ENCODE measurements around the gene INTS4. TPM values are rescaled to one million over a fixed set of nuclear protein-coding genes. Genes with fewer than 3 reads are reported as not detected.

The INTS4 gene
- total and polyA plus RNA-seq, 2 of the 8 experiments (the other 6 are each of a cell fraction or from before 2014, with no cell fraction given): 27.0 to 31.3 TPM

GRCh38 chr11:77828926-77829325, 165.5 kb downstream of the INTS4 start:
- Histone ChIP-seq H3K27ac (ENCODE audit: low read depth, low read length) (no peak overlapping the region), H2AFZ (ENCODE audit: low read length) (no peak overlapping the region), H3K4ac (replicated peaks; ENCODE audit: insufficient read length, low read depth, low read length) (no peak overlapping the region), H3K56ac (replicated peaks; ENCODE audit: insufficient read length, low read depth, low read length) (no peak overlapping the region), H4K20me1 (replicated peaks in 1 of 2; ENCODE audit: control insufficient read depth in 1 of 2, insufficient read depth in 2 of 2, low read length in 2 of 2) (no peaks in the 10 kb centered on the region), H3K9me3 (ENCODE audit: insufficient read depth in 2 of 2, low read depth in 1 of 2, low read length in 1 of 2) (peaks cover 5 to 10% of the 10 kb centered on the region in 2 experiments; a peak in 3 of 4 replicates), H3K4me2 (ENCODE audit: insufficient read depth in 1 of 2, low read depth in 2 of 2, low read length in 2 of 2) (no peak overlapping the region), H2BK5ac (ENCODE audit: low read depth, low read length) (no peak overlapping the region), H3K18ac (ENCODE audit: extremely low read depth, low read length) (no peak overlapping the region), H3K79me1 (ENCODE audit: low read depth, low read length) (no peaks in the 10 kb centered on the region; the same call in 1 of the 2 replicates), H2BK20ac (ENCODE audit: low read length) (no peak overlapping the region), H3K36me3 (ENCODE audit: control insufficient read depth in 2 of 4, insufficient read depth in 4 of 4, low read length in 3 of 4) (peaks cover 0 to 3% (median 0%) of the 10 kb centered on the region in 4 experiments; a peak in 1 of 8 replicates), H4K5ac (ENCODE audit: insufficient read length, low read depth, low read length) (no peak overlapping the region), H2BK15ac (ENCODE audit: low read length) (no peak overlapping the region), H2AK5ac (ENCODE audit: low read depth, low read length) (no peak overlapping the region), H3K4me1 (replicated peaks in 1 of 4; ENCODE audit: control insufficient read depth in 3 of 4, insufficient read depth in 4 of 4, low read length in 3 of 4) (no peaks in the 10 kb centered on the region), H4K8ac (ENCODE audit: extremely low read depth, insufficient read depth, low read length) (no peak overlapping the region), H3K23ac (ENCODE audit: insufficient read length) (no peak overlapping the region), H3K79me2 (ENCODE audit: control insufficient read depth in 1 of 2, insufficient read depth in 2 of 2, low read length in 2 of 2) (no peaks in the 10 kb centered on the region), H4K91ac (replicated peaks; ENCODE audit: insufficient read length, low read length) (no peak overlapping the region), H3K4me3 (ENCODE audit: extremely low read depth in 1 of 4, insufficient read depth in 2 of 4, low read depth in 3 of 4, low read length in 4 of 4) (no peak overlapping the region), H3K23me2 (ENCODE audit: low read depth, low read length) (no peaks in the 10 kb centered on the region), H3K14ac (ENCODE audit: insufficient read length) (no peak overlapping the region), H2BK12ac (ENCODE audit: low read depth, low read length) (no peak overlapping the region), H2BK120ac (replicated peaks; ENCODE audit: low read depth, low read length) (no peak overlapping the region), H3K9ac (replicated peaks in 1 of 4; ENCODE audit: extremely low read depth in 1 of 4, low read depth in 3 of 4, low read length in 3 of 4) (no peak overlapping the region), H3K27me3 (replicated peaks in 1 of 4; ENCODE audit: control insufficient read depth in 3 of 4, extremely low read depth in 1 of 4, insufficient read depth in 3 of 4, low read length in 3 of 4) (no peaks in the 10 kb centered on the region)
- FAIRE-seq (no peak), DNase-seq (ENCODE audit: low read depth in 1 of 2, low spot score in 2 of 2) (no peak)
- WGBS, 2 experiments (ENCODE audit: extremely low coverage in 1 of 2, insufficient coverage in 1 of 2, insufficient read length in 1 of 2, insufficient replicate concordance in 2 of 2, low coverage in 1 of 2, low lambda C conversion rate in 2 of 2, missing lambda C conversion rate in 1 of 2): 87% methylated on average over 2 of the region's 2 CpGs; no CpG with 5 or more reads in 1 of the 2 experiments
- POLR2A ChIA-PET (ENCODE audit: partially characterized antibody): interaction anchor here (0.6 kb wide), 1 partner anchor 26 kb away, joined by 5 read pairs; no protein-coding TSS in a partner anchor
- CTCF ChIA-PET (ENCODE audit: partially characterized antibody): no interaction called here
- TF ChIP-seq E2F6 (IDR thresholded peaks at IDR 0.05) (no peak), CTBP2 (IDR thresholded peaks at IDR 0.05; ENCODE audit: borderline replicate concordance, insufficient read depth, insufficient read length, low read length) (no peak), TAF1 (IDR thresholded peaks at IDR 0.05; ENCODE audit: low read depth, low read length) (no peak)
